Measurements from ENCODE around the gene MED15.

The MED15 gene

GRCh38 chr22:20580179-20580578 is 72.8 kb downstream of the MED15 start:
- ChIA-PET POLR2A (interaction anchor here (0.6 kb wide), 1 partner anchor 73 kb away, joined by 3 read pairs; the partner anchor contains the start of gene MED15), CTCF (interaction anchor here (1.8 to 24.2 kb wide), 3 partner anchors 9 to 25 kb away, joined by 5 to 505 read pairs (median 43); no protein-coding TSS in a partner anchor)
- H3K4me3 ChIP-seq (ENCODE audit: low read depth, low read length), result no peak overlapping the region
- TF ChIP-seq CTCF (IDR thresholded peaks at IDR 0.05; ENCODE audit: insufficient read depth, low read length, missing control alignments), result no peak
- no peak for DNase-seq (ENCODE audit: low read depth, low spot score)

- ChIA-PET CTCF (interaction anchor here (6.5 to 24.2 kb wide), 2 partner anchors 10 to 26 kb away, joined by 43 to 505 read pairs; no protein-coding TSS in a partner anchor), POLR2A (no interaction called here)
- TF ChIP-seq CTCF (IDR thresholded peaks at IDR 0.05; ENCODE audit: insufficient read depth, low read length, missing control alignments), result no peak
- no peak for DNase-seq (ENCODE audit: low read depth, low spot score)
- H3K4me3 ChIP-seq (ENCODE audit: low read depth, low read length), result no peak overlapping the region
Observed at GRCh38 chr22:20580611-20581502, 73.4 kb downstream of the MED15 start.

- no peak overlapping the region for H3K4me3 ChIP-seq (ENCODE audit: low read depth, low read length)
- DNase-seq (ENCODE audit: low read depth, low spot score), result no peak
- ChIA-PET POLR2A (no interaction called here), CTCF (interaction anchor here (6.5 to 24.2 kb wide), 2 partner anchors 10 to 26 kb away, joined by 43 to 505 read pairs; no protein-coding TSS in a partner anchor)
- no peak for TF ChIP-seq CTCF (IDR thresholded peaks at IDR 0.05; ENCODE audit: insufficient read depth, low read length, missing control alignments)
Observed at GRCh38 chr22:20581503-20582170, 74.2 kb downstream of the MED15 start.

- POLR2A ChIA-PET, result no interaction called here
- CTCF ChIA-PET, result interaction anchor here (1.5 to 24.2 kb wide), 3 partner anchors 8 to 27 kb away, joined by 5 to 505 read pairs (median 43); no protein-coding TSS in a partner anchor
- no peak for DNase-seq (ENCODE audit: low read depth, low spot score)
- no peak overlapping the region for H3K4me3 ChIP-seq (ENCODE audit: low read depth, low read length)
- no peak for TF ChIP-seq CTCF (IDR thresholded peaks at IDR 0.05; ENCODE audit: insufficient read depth, low read length, missing control alignments)
Observed at GRCh38 chr22:20582171-20582511, 74.7 kb downstream of the MED15 start.

- no peak overlapping the region for H3K4me3 ChIP-seq (ENCODE audit: low read depth, low read length)
- ChIA-PET POLR2A (interaction anchor here (1.0 kb wide), 1 partner anchor 15 kb away, joined by 3 read pairs; no protein-coding TSS in a partner anchor), CTCF (interaction anchor here (1.5 to 24.2 kb wide), 3 partner anchors 8 to 27 kb away, joined by 5 to 505 read pairs (median 43); no protein-coding TSS in a partner anchor)
- TF ChIP-seq CTCF (IDR thresholded peaks at IDR 0.05; ENCODE audit: insufficient read depth, low read length, missing control alignments), result no peak
- DNase-seq (ENCODE audit: low read depth, low spot score), result no peak
Observed at GRCh38 chr22:20582520-20583361, 75.3 kb downstream of the MED15 start.
